A673 (cell line): ENCODE results near the gene NRM.

Experiments
- CTCF ChIP-seq: fragments of 300-800, 200-600 bp; sonication (generic); conservative IDR thresholded peaks from 2 replicates; pipeline ENCODE4 v1.5.1; 2017; ENCODE audit warnings: low read depth, mild to moderate bottlenecking, antibody characterized with exemption, low read length, moderate library complexity, mixed read lengths
- EZH2 ChIP-seq: fragments of 200-600 bp; sonication (generic); IDR thresholded peaks from 2 replicates; pipeline ENCODE4 v1.6.1; 2017; ENCODE audit warnings: borderline replicate concordance, low read depth, mild to moderate bottlenecking, mixed read lengths, antibody characterized with exemption, low read length; ENCODE audit not compliant: poor library complexity, severe bottlenecking

DNA sequence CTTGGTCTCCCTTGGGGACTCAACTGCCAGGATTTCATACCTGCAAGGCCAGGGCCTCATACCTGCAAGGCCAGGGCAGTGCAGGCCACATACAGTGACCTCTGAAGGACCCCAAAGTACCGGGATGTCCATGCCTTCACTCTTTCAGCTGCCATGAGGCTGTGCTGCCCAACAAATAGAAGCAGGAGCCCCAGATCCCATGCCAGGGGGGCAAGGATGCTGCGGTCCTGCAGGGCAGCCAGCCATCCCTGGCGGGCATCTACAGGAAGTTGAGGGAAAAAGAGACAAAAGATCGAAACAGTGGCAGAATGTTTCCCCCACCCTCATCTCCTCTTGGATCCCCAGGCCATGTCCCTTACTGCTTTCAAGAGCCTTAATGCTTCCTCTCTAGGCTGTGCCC, 799 bp downstream of the NRM start:
- TF ChIP-seq CTCF (no peak), EZH2 (no peak)
